Kidney (tissue), 14 donors: Measurements from ENCODE around the gene DSN1. TPM values are rescaled to one million over a fixed set of nuclear protein-coding genes. Genes with fewer than 3 reads are reported as not detected.

Experiments
- DNase-seq, 5 donors: peaks; one replicate each; pipeline ENCODE4 v3.0.0-alpha.2; 2013 to 2020
- FAIRE-seq: peaks from 2 replicates; lab custom pipeline; 2012; peaks lifted over from hg19 to GRCh38; lab: Jason Lieb, UNC
- H3K27ac ChIP-seq, 2 donors: one replicate each; pipeline ENCODE4 v1.7.0; 2013; ENCODE audit warnings: low read depth in 2 of 2, low read length in 2 of 2, inconsistent platforms in 1 of 2
- H3K27me3 ChIP-seq: one replicate; pipeline ENCODE4 v1.7.1; 2013; ENCODE audit warnings: low read length, inconsistent platforms; ENCODE audit not compliant: control insufficient read depth, insufficient read depth
- H3K36me3 ChIP-seq, 3 donors: one replicate each; pipeline versions ENCODE4 v1.7.0 to v1.7.1; 2013; ENCODE audit warnings: low read length in 3 of 3, control low read depth in 1 of 3, inconsistent platforms in 1 of 3; ENCODE audit not compliant: insufficient read depth in 3 of 3, control insufficient read depth in 2 of 3
- H3K4me1 ChIP-seq, 3 donors: one replicate each; pipeline versions ENCODE4 v1.7.0 to v1.7.1; 2013; ENCODE audit warnings: low read length in 3 of 3, inconsistent platforms in 1 of 3, low read depth in 1 of 3; ENCODE audit not compliant: control insufficient read depth in 2 of 3, insufficient read depth in 2 of 3
- H3K4me3 ChIP-seq, 3 donors: one replicate each; pipeline versions ENCODE4 v1.7.0 to v1.8.1; 2013; ENCODE audit warnings: low read length in 3 of 3, control low read depth in 1 of 3, inconsistent platforms in 1 of 3
- H3K9ac ChIP-seq, 3 donors: one replicate each; pipeline versions ENCODE4 v1.7.0 to v1.7.1; 2013; ENCODE audit warnings: low read length in 3 of 3, control low read depth in 1 of 3, inconsistent platforms in 1 of 3
- H3K9me3 ChIP-seq, 3 donors: one replicate each; pipeline versions ENCODE4 v1.7.0 to v1.7.1; 2013; ENCODE audit warnings: low read length in 3 of 3, control low read depth in 1 of 3, inconsistent platforms in 1 of 3; ENCODE audit not compliant: control insufficient read depth in 2 of 3, insufficient read depth in 1 of 3
- intact Hi-C: fragments of 100-400 bp; cut with DNase I; formaldehyde crosslinking; loops from one replicate; pipeline ENCODE4 v1.11.1; 2022
- polyA plus RNA-seq: library from polyadenylated mRNA; stranded (reverse); fragments of 350-450 nt; fragmentation: Illumina TruSeq; extraction: RNeasy Lipid Tissue Mini Kit (QIAGEN cat#74804); gene quantifications from one replicate; pipeline ENCODE4 v1.2.3, GENCODE V29; 2014; ENCODE audit warnings: low read depth, low replicate concordance; ENCODE audit not compliant: insufficient read depth
- total RNA-seq: library from RNA; stranded (reverse); fragmentation: NEBNext Ultra II Directional; extraction: Animal tissue kit (Norgen Biotek cat#: 25700); gene quantifications from one replicate; pipeline ENCODE4 v1.2.1, GENCODE V29; 2021
- TF ChIP-seq, protein P1 (sequence below): IDR thresholded peaks from 3 replicates; pipeline ENCODE4 v1.5.1; 2012; ENCODE audit warnings: mild to moderate bottlenecking, moderate library complexity, borderline replicate concordance; ENCODE audit not compliant: insufficient read depth; ENCODE audit errors: extremely low read depth
- donor health status: control.
- donor health status: control.
- donor health status: control.
- donor health status: control.
- donor health status: control.
- donor health status: DM: yes; HTN: yes; CAD: no.
- donor health status: Normal renal cell carcinoma (clear cell type).

Gene DSN1
- total and polyA plus RNA-seq, 2 donors from 2014 or later = 6.0 to 8.3 TPM

DNA sequence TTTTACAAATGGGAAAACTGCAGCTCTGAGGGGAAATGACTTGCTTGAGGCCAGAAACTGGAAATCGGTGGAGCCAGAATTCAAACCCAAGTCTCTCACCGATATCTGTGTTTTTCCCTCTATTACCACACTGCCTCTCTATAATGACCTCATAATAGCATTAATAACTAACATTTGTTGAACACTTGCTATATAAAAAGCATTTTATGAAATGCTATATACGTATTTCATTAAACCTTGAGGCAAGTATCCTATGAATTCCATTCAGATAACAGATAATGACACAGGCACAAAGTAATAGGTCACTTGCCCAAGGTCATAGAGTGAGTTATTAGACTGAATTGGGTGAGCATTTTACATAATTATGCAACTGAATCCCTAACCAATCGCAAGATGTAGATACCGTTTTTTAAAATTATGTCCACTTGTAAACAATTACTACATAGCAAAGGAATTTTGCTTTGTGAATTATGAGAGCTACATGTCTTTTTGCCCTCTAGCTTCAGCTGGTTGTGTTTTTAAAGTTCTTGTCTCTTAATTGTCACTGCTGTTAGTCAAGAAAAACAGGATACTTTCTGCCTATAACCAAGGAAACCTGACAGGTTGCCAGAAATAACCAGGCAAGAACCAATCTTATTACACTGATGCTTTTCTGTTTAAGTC is 4.7 kb downstream of the DSN1 start:
- no peaks in the 10 kb centered on the region for H3K27me3 ChIP-seq
- intact Hi-C loops = no loop called here
- peak overlapping the region in 1 of 3 donors; percentile 23 for H3K9ac ChIP-seq
- no peak overlapping the region for H3K4me3 ChIP-seq
- H3K27ac ChIP-seq = peak overlapping the region in 1 of 2 donors; percentile 47
- H3K36me3 ChIP-seq = no peaks in the 10 kb centered on the region
- no peak for DNase-seq
- TF ChIP-seq, protein P1, sequence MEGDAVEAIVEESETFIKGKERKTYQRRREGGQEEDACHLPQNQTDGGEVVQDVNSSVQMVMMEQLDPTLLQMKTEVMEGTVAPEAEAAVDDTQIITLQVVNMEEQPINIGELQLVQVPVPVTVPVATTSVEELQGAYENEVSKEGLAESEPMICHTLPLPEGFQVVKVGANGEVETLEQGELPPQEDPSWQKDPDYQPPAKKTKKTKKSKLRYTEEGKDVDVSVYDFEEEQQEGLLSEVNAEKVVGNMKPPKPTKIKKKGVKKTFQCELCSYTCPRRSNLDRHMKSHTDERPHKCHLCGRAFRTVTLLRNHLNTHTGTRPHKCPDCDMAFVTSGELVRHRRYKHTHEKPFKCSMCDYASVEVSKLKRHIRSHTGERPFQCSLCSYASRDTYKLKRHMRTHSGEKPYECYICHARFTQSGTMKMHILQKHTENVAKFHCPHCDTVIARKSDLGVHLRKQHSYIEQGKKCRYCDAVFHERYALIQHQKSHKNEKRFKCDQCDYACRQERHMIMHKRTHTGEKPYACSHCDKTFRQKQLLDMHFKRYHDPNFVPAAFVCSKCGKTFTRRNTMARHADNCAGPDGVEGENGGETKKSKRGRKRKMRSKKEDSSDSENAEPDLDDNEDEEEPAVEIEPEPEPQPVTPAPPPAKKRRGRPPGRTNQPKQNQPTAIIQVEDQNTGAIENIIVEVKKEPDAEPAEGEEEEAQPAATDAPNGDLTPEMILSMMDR = no peak
- no peaks in the 10 kb centered on the region for H3K9me3 ChIP-seq
- H3K4me1 ChIP-seq = peaks cover 0 to 4% (median 3%) of the 10 kb centered on the region in 3 donors
- no peak for FAIRE-seq

DNA sequence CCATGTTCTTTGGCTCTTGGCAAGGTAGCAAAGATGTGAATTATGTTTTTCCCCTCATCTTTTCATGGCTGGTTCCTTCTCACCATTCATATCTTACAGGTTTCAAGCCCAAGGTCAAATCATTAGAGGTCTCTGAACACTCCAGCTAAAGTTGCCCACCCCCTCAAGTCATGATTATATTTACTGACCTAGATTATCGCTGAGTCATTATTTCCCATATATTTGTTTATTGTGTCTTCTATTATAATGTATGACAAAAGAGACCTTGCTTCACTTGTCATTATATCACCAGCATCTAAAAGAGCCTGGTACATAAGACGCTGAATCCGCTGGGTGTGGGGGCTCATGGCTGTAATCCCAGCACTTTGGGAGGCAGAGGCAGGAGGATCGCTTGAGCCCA is 12.4 kb downstream of the DSN1 start:
- Histone ChIP-seq H3K9ac (no peak overlapping the region), H3K36me3 (peaks cover 0 to 5% (median 0%) of the 10 kb centered on the region in 3 donors), H3K27me3 (no peaks in the 10 kb centered on the region), H3K4me3 (no peak overlapping the region), H3K9me3 (no peaks in the 10 kb centered on the region), H3K4me1 (no peaks in the 10 kb centered on the region), H3K27ac (no peak overlapping the region)
- FAIRE-seq (no peak), DNase-seq (no peak)
- intact Hi-C loops = no loop called here
- TF ChIP-seq, protein P1 = no peak

DNA sequence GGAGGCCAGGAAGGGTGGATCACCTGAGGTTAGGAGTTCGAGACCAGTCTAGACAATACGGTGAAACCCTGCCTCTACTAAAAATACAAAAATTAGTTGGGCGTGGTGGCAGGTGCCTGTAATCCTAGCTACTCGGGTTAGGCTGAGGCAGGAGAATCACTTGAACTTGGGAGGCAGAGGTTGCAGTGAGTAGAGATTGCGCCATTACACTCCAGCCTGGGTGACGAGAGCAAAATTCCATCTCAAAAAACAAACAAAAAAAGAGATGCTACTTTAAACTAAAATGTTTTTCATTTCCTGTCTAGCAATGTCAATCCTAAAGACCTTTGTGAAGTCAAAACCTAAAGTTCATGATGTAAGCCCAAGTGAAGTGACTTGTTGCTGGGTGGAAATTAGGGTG is 12.9 kb downstream of the DSN1 start:
- no peaks in the 10 kb centered on the region for H3K27me3 ChIP-seq
- no peaks in the 10 kb centered on the region for H3K9me3 ChIP-seq
- H3K9ac ChIP-seq = no peak overlapping the region
- no peak overlapping the region for H3K27ac ChIP-seq
- H3K36me3 ChIP-seq = peaks cover 0 to 5% (median 0%) of the 10 kb centered on the region in 3 donors
- intact Hi-C loops = no loop called here
- TF ChIP-seq, protein P1 = no peak
- no peak overlapping the region for H3K4me3 ChIP-seq
- DNase-seq (no peak), FAIRE-seq (no peak)
- H3K4me1 ChIP-seq = no peaks in the 10 kb centered on the region
